HG03469 (cell line): Measurements from ENCODE around the gene ANKFY1.
A peak's percentile ranks its signal among the peaks of the same experiment; 100 is the strongest.

Experiments used
- ATAC-seq: cut with Tn5 transposase; IDR thresholded peaks from one replicate; pipeline ENCODE4 v1.9.1; 2021; ENCODE audit warnings: mild to moderate bottlenecking, moderate library complexity, moderate number of reproducible peaks; ENCODE audit not compliant: unreplicated experiment

ANKFY1 gene, protein sequence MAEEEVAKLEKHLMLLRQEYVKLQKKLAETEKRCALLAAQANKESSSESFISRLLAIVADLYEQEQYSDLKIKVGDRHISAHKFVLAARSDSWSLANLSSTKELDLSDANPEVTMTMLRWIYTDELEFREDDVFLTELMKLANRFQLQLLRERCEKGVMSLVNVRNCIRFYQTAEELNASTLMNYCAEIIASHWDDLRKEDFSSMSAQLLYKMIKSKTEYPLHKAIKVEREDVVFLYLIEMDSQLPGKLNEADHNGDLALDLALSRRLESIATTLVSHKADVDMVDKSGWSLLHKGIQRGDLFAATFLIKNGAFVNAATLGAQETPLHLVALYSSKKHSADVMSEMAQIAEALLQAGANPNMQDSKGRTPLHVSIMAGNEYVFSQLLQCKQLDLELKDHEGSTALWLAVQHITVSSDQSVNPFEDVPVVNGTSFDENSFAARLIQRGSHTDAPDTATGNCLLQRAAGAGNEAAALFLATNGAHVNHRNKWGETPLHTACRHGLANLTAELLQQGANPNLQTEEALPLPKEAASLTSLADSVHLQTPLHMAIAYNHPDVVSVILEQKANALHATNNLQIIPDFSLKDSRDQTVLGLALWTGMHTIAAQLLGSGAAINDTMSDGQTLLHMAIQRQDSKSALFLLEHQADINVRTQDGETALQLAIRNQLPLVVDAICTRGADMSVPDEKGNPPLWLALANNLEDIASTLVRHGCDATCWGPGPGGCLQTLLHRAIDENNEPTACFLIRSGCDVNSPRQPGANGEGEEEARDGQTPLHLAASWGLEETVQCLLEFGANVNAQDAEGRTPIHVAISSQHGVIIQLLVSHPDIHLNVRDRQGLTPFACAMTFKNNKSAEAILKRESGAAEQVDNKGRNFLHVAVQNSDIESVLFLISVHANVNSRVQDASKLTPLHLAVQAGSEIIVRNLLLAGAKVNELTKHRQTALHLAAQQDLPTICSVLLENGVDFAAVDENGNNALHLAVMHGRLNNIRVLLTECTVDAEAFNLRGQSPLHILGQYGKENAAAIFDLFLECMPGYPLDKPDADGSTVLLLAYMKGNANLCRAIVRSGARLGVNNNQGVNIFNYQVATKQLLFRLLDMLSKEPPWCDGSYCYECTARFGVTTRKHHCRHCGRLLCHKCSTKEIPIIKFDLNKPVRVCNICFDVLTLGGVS

DNA sequence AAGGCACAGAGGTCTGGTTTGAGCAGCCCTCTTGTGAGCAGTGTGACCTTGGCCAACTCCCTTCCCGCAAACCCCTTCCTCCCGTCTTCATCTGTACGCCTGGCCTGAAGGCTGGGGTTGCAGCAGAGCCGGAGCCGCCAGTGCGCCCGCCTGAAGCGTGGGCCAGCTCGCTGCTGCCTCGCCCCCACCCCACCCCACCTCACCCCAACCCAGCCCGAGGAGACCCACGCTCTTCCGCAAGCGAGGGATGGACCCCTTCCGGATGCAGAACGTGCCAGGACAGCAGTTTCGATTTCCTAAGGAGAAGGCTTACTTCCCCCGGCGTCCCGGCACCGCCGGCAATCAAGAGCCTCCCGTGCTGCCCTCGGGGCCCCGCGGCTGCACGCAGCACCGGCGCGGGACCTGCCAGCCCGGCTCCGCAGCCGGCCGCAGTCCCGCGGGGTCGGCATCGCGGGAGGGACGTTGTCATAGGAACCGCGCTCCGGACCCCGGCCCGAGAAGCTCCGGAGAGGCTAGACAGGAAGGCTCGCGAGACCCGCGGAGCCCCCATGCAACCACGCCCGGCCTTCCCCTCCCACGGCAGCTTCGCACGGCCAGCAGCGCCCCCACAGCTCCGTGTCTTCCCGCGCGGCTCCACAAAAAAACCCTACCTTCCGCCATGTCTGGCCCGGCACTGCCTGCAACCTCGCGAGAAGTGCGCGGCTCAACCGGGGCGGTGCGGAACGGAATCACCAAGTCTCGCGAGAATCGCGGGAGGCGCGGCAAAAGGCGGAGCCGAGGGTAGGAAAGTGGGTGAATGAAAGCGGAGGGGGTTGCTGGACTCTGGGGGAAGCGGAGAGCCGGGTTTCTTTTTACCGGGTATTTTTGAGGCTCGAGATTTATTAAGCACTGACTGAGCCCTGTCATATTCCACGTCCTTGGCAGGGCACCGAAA lies at the start of gene ANKFY1:
Gene ANKFY1, minus strand, starts transcription at position 698 of the 934 bp plus-strand sequence. Its CDS starts 38 bp downstream, at position 660.
- ATAC-seq = peak; percentile 67

DNA sequence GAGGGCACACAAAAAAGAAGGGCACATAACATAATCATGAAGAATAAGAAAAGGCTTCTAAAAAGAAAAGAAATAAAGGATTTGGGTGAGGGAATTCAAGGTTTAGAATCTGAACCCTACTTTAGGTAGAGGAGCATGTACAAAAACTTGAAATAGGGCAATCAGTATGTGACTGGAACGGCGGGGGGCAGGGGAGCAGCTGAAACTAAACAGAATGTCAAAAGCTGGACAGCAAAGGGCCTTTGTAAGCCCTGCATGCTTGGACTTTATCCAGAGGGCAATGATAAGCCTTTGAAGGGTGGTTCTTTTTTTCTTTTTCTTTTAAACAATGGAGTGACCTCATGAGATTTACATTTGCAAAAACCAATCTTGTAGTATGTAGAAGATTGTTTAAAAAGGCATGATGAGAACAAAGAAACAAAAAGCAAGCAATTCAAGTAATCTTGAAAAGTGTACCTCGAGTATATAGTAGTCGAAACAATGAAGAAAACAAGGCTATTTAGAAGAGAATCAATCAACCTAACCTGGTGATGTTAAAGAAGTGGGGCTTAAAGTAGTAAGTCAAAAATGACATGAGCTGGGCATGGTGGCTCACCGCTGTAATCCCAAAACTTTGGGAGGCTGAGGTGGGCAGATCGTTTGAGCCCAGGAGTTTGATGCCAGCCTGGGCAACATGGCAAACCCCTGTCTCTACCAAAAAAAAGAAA lies 46.7 kb upstream of the ANKFY1 start:
- ATAC-seq = no peak

DNA sequence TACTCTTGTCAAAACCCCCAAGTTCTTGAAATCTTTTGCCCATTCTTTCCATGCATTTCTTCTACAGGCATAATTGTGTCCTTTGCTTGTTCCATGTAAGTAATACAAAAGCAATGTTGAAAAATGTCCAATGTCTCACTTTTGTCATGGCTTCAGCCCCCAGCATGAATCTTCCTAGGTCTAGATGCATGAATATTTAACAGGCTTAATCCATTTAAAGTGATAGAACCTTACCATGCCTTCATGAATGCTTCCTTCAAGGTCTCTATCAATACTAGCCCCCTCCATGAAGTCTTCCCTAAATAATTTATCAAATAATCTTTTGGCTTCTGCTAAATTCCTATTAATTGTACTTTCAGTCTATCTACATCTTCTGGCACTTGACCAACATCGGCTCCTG lies 46.1 kb upstream of the ANKFY1 start:
- no peak for ATAC-seq

DNA sequence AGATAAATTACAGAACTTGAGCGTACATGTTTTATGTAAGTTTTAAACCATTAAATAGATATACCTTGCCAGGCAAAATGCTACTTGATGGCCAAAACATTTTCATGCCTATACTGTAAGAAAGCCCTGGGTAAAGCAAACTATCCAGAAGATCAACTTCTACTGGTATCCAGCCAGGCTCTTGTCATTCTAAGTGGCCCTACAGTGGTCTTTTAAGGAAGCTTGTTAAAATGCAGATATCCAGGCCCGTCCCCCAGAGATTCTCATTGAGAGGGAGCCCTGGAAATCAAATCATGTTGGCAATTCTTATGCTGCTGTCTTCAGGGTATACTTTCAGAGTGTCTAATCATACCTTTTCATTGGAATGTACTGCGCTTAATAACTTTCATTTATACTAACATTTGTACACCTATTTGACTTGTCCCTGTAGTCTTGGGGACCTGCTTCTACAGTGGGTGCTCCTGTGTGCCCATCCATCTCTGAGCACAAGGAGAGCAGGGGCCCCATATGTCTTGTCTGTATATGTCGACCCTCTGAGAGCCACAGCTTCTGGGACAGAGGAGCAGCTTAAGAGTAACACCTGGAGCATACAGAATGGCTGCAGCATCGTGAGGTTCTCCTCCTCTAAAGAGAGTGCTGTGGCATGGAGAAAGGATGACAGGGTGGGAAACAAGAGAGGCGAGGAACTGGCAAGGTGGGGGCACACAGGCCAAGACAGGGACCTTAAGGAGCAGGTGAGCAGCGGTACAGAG lies 43.6 kb upstream of the ANKFY1 start:
- no peak for ATAC-seq

DNA sequence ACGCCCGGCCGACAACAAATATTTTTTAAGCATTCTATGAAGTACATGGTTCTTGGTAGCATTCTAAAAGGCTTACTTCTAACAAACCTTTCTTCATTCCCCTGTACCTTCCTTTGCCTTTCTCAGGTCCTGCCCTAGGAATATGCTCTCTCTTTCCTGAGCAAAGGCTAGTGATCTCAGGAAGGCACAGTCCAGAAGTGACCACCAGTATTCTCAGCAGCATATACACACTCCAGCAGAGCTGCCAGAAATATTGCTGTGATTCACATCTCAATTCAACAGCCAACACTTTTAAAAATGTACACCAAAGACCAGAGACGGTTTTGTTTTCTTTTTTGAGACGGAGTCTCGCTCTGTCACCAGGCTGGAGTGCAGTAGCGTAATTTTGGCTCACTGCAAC lies 41.4 kb upstream of the ANKFY1 start:
- no peak for ATAC-seq

DNA sequence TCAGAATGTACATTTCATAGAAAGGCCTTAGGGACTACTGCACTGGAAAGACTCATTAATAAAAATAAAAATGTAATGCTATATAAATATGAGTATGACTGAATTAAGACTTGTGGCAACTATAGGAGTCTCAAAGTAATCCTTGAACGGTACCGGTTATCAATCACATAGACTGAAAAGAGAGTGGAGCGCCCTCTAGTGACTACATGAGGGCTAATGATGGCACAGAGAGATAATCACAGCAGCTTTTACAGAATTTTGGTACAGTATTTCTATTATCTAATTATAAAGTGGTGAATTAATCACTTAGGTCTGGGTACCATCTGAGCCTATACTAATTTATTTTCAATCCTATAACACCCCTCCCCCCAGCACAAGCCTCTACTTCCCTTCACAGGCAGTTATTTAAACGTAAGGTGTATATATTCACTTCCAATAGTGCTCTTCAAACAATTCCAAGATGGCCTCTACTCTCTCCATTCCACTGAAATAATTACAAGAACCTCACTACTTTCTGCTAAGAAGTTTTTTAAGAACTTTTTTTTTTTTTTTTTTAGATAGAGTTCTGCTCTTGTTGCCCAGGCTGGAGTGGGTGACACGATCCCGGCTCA lies 40.7 kb upstream of the ANKFY1 start:
- no peak for ATAC-seq

DNA sequence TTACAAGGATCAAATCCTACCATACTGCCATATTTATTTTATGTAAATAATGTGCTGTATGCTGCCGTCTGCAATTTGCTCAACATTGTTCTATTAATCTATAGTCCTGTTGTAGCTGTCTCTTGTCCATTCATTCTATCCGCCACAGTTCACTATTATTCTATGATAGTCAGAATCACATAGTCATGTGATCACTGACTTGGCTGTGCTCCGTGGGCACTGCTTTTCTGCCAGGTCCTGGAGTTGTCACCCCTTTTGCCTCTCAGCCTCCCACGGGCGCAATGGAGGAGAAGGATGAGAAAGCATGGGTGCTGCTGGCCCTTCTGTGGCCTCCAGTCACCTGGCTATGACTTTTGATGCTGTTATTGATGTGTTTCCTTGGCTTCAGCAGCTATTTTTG lies 37.3 kb upstream of the ANKFY1 start:
- no peak for ATAC-seq

DNA sequence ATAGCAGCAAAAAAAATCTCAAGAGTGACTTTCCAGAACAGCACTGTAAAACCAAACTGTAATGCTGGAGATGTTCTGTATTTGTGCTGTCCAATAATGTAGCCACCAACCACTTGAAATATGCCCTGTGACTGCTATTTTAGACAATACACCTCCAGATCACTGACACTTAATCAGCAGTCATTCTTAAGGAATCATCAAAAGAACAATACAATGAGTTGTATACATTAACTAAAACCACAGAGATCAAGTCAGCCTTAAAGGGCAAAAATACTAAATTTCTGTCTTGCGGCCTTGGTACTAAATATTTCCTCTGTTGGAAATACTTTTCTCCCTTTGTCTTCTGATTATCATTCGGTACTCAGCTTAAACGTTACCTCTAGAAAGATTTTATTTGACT lies 33.6 kb upstream of the ANKFY1 start:
- ATAC-seq = no peak

DNA sequence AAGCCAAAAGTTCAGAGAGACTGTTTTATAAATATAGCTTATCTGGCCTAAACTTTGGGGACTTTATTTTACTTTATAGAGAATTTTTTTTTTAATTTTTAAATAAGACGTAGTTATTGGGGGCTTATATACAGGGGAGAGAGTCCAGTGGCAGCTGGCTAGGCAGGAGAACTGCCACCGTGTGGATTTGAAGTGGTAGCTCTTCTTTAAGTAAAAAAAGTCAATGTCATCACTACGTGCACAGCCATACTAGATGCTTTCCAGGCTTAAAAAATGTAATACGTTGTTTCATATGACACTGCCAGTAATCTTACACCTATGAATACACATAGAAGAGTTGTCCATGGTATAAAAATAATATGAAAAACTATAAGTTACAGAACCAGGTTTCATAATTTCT lies 31.9 kb upstream of the ANKFY1 start:
- ATAC-seq = no peak

DNA sequence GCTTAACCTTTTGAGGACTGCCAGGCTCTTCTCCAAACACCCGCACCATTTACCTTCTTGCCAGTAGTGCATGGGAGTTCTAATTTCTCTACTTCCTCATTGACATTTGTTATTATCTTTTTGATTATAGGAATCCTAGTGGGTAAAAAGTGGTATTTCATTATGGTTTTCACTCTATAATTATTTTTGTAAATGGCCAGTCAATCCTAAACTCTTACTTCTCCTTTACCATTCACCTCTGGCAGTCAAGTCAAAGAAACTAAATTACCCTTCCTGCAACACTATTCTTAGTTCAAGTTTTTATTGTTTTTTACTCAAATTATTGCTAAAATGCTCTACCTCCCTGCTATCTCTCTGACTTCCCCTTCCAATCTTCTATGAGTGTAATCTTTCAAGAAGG lies 29.8 kb upstream of the ANKFY1 start:
- ATAC-seq = no peak

DNA sequence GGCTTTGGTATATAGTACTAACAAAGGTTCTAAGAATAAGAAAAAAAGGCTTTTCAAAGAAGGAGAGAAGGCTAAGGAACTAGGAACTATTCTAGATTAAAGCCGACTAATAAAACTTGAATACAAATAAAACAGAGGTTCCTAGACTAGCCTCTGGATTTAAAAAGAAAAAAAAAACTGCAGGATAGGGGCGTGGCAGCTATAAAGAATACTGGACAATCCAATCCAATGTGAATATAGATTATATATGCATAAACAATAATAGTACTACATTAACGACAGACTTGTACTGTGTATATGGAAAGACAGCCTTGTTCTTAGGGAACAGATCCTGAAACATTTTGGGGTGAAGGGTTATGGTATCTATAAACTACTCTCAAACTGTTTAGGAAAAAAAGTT lies 23.9 kb upstream of the ANKFY1 start:
- no peak for ATAC-seq

DNA sequence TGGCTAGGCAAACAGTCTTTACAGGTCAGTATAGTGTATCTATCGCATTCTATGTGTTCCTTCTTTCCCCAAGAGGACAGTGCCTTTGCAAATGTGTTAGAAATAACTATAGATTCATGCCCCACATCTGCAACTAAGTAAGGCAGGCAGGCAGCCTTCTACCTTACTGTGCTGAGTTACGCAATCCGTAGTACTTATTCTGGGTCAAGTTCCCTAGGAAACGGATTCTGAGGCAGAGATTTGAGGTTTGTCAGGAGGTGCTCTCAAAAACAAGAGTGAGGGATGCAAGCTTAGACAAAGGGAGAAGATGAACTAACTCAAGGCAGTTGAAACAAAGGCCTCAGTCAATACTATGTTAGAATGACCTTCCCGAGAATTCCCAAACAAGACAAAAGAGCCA lies 12.7 kb upstream of the ANKFY1 start:
- no peak for ATAC-seq

DNA sequence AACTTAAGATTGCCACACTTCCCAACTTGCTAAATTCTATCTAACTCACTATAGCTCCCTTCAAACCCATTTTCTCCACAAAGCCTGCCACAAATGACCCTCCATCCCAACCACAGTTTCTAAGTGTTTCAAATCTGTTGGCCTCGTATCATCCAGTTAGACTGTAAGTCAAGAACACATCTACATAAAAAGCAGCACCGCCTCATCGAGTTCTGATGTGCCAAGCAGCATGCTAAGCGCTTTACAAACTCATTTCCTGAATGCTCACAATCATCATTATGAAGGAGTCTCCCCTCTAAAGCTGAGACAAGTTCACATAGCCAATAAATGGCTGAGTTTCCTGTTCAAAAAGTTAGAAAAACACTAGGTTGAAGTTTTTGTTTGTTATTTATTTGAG lies 9.2 kb upstream of the ANKFY1 start:
- no peak for ATAC-seq

DNA sequence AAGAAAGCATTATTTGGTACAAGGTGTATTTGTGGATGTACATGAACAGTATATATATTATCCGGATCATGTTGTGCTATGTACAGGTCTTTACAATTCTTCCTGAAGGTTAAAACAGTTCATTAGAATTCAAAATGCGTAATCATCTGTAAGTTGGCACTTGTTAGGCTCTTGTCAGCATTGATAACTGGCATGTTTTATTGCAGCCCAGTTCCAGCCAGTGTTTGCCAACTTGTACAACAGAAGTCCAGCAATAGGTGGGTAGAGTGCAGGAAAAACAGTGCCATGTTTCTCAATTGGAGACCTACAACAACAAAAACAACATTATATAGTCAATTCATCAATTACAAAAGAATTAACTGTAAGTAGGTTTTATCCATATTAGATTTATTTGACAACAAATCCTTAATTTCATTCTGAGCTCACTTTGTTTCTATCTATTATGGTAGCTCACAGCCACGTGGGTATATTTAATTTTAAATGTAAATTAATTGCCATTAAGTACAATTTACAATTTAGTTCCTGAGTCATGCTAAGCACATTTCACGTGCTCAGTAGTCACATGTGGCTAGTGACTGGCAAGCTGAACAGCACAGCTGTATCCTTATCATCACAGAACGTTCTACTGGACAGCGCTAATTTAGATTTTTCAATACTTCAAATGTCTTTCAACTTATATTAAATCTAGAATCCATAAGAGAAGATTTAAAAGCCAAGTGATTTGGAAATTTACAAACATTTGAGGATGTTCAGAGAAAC lies 8.6 kb upstream of the ANKFY1 start:
- ATAC-seq = no peak

DNA sequence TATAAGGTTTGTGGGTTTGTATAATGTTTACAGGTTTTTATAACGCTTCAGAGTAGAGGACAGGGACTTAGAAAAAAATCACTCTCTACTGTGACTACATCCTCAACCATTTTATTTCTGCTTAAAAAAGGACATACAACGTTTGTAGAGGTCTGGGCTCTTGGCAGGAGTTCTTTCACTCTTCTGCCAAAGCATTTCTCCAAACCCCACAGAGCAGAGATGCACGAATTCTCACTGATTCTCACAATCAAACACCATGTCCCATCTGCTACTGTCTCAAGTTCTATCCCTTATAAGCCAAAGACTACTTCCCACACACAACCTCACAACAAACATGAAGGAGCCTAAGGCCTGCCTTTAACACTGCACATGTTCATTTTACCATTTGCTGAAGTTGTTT lies 7.0 kb upstream of the ANKFY1 start:
- no peak for ATAC-seq

DNA sequence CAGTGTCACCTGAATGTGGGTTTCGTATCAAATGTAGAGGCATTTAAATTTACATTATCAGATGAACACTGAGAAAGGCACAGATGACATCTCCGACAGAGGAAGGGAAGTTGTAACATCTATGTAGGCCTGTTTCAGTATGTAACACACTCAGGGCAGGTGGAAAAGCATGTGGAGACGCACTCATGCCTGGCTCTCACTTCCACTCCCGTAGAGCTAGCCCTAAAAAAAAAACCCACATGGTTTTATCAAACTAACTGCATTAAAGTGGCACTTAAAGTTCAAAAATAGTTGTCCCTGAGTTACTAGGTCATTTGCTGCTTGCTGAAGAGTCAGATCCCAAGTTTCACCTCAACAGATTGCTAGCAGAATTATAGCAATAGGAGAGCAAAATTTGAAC lies 6.1 kb upstream of the ANKFY1 start:
- no peak for ATAC-seq

DNA sequence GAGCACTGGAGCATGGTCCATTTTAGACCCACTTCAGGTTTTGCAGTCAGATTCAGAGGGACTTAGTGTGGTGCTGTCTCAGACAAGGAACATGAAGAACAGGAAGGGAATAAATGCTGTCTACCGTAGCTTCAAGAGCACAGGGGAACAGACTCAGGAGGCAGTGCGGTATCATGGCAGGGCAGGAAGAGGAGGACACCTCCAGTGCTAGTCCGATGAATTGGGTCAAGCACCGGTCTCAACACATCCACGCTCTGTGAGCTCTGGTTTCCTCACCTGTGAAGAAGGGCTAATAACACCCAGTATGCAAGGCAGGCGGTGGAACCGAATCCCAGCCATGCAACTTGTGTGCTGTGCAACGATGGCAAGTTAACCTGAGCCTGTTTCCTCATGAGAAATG lies 3.6 kb upstream of the ANKFY1 start:
- no peak for ATAC-seq

DNA sequence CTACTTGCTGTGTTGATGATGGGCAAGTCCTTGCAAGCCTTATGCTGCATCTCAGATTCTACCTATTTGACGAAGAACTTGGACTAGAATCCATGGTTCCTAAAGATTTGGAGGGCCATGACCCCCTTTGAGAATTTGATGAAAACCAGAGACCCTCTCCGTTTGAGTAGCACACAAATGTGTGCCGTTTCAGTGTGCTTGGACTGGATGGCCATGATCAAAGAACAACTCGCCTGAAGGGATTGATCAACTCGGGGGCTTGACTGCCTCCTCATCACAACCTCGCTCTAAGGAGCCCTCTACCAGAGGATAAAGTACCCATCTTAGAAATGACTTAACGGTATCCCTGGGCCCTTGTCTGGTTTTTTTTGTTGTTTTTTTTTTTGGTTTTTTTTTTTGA lies 2.8 kb upstream of the ANKFY1 start:
- no peak for ATAC-seq
